Activated naive CD4-positive, alpha-beta T cell treated with anti-CD3 and anti-CD28 coated beads, Interleukin-2, amount 10 ng/mL, durations not matched to agents 7 days and 5 days (primary cell): ENCODE measurements around the gene MACROD1.

Experiments used
- CTCF ChIA-PET: fragments of 350-600 bp; sonication (Branson Sonifier 250); formaldehyde crosslinking; loops from one replicate; lab custom pipeline; 2021; ENCODE audit warnings: antibody characterized with exemption; lab: Charles Lee
- DNase-seq: peaks from one replicate; pipeline ENCODE4 v3.0.0-alpha.2; 2020
- H3K27ac Mint-ChIP-seq: one replicate; pipeline ENCODE4 v1.8.0; 2021; ENCODE audit warnings: mild to moderate bottlenecking, moderate library complexity, mixed read lengths
- H3K27me3 Mint-ChIP-seq: one replicate; pipeline ENCODE4 v1.8.0; 2021; ENCODE audit warnings: mild to moderate bottlenecking, mixed read lengths
- H3K36me3 Mint-ChIP-seq: one replicate; pipeline ENCODE4 v1.8.0; 2021; ENCODE audit warnings: mixed read lengths
- H3K4me1 Mint-ChIP-seq: one replicate; pipeline ENCODE4 v1.8.0; 2021; ENCODE audit warnings: mixed read lengths
- H3K4me3 Mint-ChIP-seq: one replicate; pipeline ENCODE4 v1.8.0; 2021; ENCODE audit warnings: mild to moderate bottlenecking, moderate library complexity, mixed read lengths
- H3K9me3 Mint-ChIP-seq: one replicate; pipeline ENCODE4 v1.8.0; 2021; ENCODE audit warnings: mixed read lengths

The MACROD1 gene

DNA sequence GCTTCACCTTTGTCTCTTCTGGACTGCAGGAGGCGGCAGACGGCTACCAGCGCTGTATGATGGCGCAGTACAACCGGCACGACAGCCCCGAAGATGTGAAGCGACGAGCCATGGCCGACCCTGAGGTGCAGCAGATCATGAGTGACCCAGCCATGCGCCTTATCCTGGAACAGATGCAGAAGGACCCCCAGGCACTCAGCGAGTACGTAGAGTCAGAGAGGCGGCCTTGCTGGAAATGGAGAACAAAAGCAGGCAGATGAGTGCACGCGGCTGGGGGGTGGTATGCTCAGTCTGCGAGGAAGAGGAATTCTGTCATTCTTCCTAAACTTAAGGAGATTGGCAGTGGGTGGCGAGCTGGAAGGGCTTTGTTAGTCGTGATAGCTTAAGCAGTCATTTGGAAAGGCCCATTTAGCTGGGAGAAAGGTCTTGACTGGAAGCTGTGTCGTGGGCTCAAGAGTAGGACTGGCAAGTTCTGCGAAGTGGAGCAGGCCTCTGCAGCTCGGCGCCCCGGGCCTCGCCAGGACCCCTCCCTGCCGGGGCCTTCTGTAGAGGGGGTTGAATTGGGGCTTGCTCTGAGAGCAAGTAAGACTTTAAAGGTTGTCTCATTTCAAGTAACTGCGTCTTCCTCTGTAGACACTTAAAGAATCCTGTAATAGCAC is 37.6 kb upstream of the MACROD1 start:
- Mint-ChIP-seq H3K4me1 (peaks cover 38% of the 10 kb centered on the region), H3K27ac (peak overlapping the region; percentile 76), H3K4me3 (no peak overlapping the region), H3K9me3 (no peaks in the 10 kb centered on the region), H3K36me3 (peaks cover 59% of the 10 kb centered on the region), H3K27me3 (no peaks in the 10 kb centered on the region)
- DNase-seq, result no peak
- CTCF ChIA-PET, result interaction anchor here (1.1 to 7.4 kb wide), 14 partner anchors 8 to 446 kb away, joined by 3 to 131 read pairs (median 10); partner anchors contain the start of genes BAD, CATSPERZ, ESRRA and GPR137

DNA sequence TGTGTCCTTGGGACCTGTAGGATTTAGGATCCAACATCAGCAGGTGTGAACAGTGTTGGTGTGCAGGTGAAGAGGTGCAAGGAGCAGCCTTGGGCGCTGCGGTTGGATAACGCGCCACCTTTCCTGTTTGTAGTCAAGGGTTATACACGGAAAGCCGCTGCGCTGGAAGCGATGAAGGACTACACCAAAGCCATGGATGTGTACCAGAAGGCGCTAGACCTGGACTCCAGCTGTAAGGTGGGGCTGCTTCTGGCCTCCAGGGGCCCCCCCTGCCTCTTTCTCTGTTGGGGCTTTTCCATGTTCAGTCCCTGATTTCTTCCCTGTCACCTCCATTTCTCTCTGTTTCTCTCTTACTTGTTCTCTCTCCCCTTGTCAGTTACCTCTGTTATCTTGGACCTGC is 37.1 kb upstream of the MACROD1 start:
- H3K27ac Mint-ChIP-seq, result no peak overlapping the region
- peaks cover 59% of the 10 kb centered on the region for H3K36me3 Mint-ChIP-seq
- CTCF ChIA-PET, result interaction anchor here (2.0 to 7.4 kb wide), 3 partner anchors 100 to 447 kb away, joined by 4 to 131 read pairs (median 8); partner anchors contain the start of genes CATSPERZ and ESRRA

DNA sequence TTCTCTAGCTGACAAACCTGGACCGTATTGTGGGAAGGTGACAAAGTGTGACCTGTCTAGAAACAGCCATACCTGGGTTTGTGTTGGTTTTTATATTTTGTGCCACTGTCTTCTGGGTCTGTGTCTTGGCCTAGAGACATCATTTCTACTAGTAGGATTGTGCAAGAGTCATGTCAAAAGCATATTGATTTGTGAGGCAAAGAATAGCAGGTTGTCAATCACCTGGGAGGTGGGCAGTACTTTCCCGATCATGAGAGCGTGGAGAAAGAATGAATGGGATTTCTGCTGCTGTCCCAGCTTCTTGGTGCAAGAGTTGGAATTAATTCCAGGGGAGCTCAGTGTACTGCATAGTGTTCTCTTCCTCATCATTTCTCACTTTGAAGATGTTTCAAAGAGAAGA is 35.6 kb upstream of the MACROD1 start:
- Mint-ChIP-seq H3K27ac (no peak overlapping the region), H3K27me3 (no peaks in the 10 kb centered on the region), H3K4me3 (no peak overlapping the region), H3K4me1 (peaks cover 33% of the 10 kb centered on the region), H3K36me3 (peaks cover 60% of the 10 kb centered on the region), H3K9me3 (no peaks in the 10 kb centered on the region)
- DNase-seq, result no peak
- CTCF ChIA-PET, result interaction anchor here (7.4 kb wide), 1 partner anchor 102 kb away, joined by 131 read pairs; the partner anchor contains the start of genes CATSPERZ and ESRRA

More for the DNA sequence above, 37.1 kb upstream of the MACROD1 start:
- peaks cover 33% of the 10 kb centered on the region for H3K4me1 Mint-ChIP-seq
- H3K9me3 Mint-ChIP-seq, result no peaks in the 10 kb centered on the region
- no peaks in the 10 kb centered on the region for H3K27me3 Mint-ChIP-seq
- H3K4me3 Mint-ChIP-seq, result no peak overlapping the region
- DNase-seq, result no peak

DNA sequence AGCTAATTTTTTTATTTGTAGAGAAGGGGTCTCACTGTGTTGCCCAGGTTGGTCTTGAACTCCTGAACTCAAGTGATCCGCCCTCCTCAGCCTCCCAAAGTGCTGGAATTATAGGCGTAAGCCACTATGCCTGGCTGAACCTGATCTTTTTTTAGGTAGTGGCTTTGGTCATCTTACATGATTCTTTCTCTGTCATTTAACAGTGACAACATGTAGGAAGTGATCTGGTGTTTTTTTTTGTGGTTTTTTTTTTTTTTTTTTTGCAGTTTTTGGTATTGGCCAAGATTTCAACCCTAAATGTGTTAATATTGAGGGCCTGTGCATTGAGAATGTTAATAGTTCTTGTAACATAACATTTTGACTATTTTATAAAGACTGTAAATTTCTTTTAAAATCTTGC is 32.6 kb upstream of the MACROD1 start:
- CTCF ChIA-PET, result interaction anchor here (0.9 kb wide), 1 partner anchor 119 kb away, joined by 4 read pairs; the partner anchor contains the start of genes PRDX5 and TRMT112
- H3K4me3 Mint-ChIP-seq, result no peak overlapping the region
- H3K27me3 Mint-ChIP-seq, result no peaks in the 10 kb centered on the region
- H3K36me3 Mint-ChIP-seq, result peaks cover 67% of the 10 kb centered on the region
- no peak for DNase-seq
- H3K27ac Mint-ChIP-seq, result no peak overlapping the region
- H3K4me1 Mint-ChIP-seq, result peaks cover 8% of the 10 kb centered on the region
- no peaks in the 10 kb centered on the region for H3K9me3 Mint-ChIP-seq

DNA sequence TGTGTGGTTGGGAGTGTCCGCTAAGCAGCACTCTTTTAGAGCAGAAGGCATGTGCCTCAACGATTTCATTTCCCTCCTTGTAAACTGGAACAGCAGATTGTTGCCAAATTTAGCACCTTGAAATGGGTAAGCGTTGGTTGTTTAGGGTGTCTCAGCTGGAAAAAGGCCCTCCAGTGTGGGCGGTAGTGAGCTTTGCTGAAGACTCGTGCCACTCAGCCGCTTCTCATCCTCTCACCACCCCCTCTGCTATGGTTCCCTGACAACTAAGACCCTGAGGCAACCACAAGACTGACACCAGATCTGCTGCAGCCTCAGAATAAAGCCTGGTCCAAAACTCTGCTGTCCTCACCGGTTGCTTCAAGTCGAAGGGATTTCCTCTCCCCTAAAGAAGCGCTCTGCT is 30.7 kb upstream of the MACROD1 start:
- CTCF ChIA-PET, result interaction anchor here (1.1 to 2.8 kb wide), 3 partner anchors 8 to 196 kb away, joined by 3 to 17 read pairs (median 7); partner anchors contain the start of gene FERMT3
- H3K27ac Mint-ChIP-seq, result no peak overlapping the region
- peaks cover 65% of the 10 kb centered on the region for H3K36me3 Mint-ChIP-seq
- no peak for DNase-seq
- peaks cover 15% of the 10 kb centered on the region for H3K4me1 Mint-ChIP-seq
- H3K9me3 Mint-ChIP-seq, result no peaks in the 10 kb centered on the region
- H3K4me3 Mint-ChIP-seq, result no peak overlapping the region
- no peaks in the 10 kb centered on the region for H3K27me3 Mint-ChIP-seq

DNA sequence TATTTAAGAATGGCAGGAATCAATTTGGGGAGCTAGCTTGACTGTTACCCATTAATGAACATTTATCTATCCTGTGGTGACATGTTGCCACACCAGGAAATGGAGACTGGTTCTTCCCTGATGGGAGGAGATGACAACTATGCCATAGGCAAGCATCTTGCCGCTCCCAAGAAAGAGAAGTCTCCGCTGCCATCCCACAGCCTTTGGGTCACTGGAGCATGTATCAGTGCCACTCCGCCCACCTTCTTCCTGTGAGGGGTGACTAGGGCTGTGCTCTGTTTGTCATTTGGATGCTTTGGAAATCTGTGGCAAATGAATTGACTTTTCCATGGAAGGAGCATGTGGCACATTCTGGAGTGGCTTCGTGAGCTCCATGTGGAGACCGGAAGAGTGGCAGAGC is 26.5 kb upstream of the MACROD1 start:
- Mint-ChIP-seq H3K4me1 (peaks cover 31% of the 10 kb centered on the region), H3K9me3 (no peaks in the 10 kb centered on the region), H3K27ac (no peak overlapping the region)

DNA sequence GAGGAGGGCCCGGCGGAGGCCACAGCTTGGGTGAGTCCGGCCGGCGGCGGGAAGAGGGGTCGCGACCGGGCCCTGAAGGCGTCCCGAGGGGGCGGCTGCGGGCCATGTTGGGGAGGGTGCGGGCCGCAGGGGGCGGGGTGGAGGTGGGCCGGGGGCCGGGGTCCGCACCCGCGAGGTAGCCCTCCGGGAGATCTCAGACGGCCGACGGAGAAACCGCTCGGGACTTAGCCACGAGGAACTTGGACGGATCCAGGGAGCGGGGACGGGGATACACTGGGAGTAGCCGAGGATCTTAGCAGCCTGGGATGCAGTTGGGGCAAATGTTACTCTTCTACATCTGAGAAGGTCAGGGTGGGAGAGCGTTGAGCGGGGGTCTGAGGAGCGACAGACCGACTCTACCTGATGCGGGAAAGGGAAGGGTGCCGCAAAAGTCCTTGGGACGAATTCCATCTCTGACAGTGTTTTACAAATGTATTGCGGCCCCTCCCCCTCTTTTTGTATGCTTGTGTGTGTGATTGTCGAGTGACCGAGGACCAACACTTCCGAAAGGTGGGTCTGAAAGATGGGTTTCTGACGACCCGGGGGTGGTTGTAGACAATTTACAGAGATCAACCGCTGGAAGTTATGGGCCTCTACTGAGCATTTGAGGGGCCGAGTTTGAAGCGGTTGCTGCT is 20.7 kb upstream of the MACROD1 start:
- no peak overlapping the region for H3K27ac Mint-ChIP-seq
- H3K4me1 Mint-ChIP-seq, result peaks cover 47% of the 10 kb centered on the region
- no peaks in the 10 kb centered on the region for H3K9me3 Mint-ChIP-seq
- no peaks in the 10 kb centered on the region for H3K27me3 Mint-ChIP-seq
- no peak overlapping the region for H3K4me3 Mint-ChIP-seq
- CTCF ChIA-PET, result interaction anchor here (0.9 to 2.5 kb wide), 5 partner anchors 18 to 185 kb away, joined by 4 to 9 read pairs (median 5); partner anchors contain the start of gene FERMT3
- peak; percentile 64 for DNase-seq
- H3K36me3 Mint-ChIP-seq, result peaks cover 15% of the 10 kb centered on the region

More for the DNA sequence above, 26.5 kb upstream of the MACROD1 start:
- Mint-ChIP-seq H3K27me3 (no peaks in the 10 kb centered on the region), H3K4me3 (no peak overlapping the region), H3K36me3 (peaks cover 57% of the 10 kb centered on the region)
- CTCF ChIA-PET, result interaction anchor here (2.4 kb wide), 1 partner anchor 12 kb away, joined by 11 read pairs; no protein-coding TSS in a partner anchor
- no peak for DNase-seq

DNA sequence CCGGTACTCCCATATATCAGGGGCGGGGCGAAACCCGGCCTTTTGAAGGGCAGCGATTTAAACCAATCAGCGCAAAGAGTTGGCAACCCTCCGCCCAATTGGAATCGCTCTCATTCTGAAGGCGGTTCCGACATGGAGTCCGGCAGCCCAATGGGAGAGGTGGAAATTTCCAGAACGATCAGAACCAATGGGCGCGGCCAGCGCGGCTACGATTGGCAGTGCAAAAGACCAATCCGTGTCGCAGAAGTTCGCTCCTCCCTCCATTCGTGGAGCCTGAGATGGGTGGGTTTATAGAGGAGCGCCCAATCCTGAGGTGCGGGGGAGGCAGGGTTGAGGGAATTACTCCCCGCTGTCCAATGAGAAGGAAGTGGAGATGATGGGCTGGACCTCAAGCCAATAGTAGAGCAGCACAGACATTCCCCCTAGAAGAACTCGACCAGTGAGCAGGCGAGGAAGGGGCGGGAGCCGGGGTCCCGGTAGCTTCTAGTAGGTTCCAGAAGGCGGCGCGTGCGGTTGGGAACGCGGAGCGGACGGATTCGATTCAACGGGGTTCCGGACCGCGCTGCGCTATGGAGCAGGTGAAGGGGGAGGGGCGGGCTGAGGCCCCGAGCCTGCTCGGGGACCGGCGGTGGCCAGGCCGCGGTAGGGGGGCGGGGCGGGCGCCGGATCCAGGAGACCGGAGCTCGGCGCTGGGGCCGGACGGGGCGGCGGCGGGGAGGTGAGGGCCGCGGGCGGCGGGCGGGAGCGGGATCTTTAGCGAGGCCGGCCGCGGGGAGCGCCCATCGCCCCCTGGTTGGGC is 20.0 kb upstream of the MACROD1 start, which contains the start of gene STIP1:
Gene STIP1, plus strand, starts transcription at position 479 of the 799 bp plus-strand sequence. Its CDS starts 91 bp downstream, at position 570.
- H3K36me3 Mint-ChIP-seq, result peaks cover 15% of the 10 kb centered on the region
- peak within 1 kb of the TSS; percentile 99 for H3K4me3 Mint-ChIP-seq
- H3K9me3 Mint-ChIP-seq, result no peaks in the 10 kb centered on the region
- CTCF ChIA-PET, result interaction anchor here (1.0 to 2.5 kb wide), 2 partner anchors 20 to 21 kb away, joined by 3 to 9 read pairs; partner anchors contain the start of gene FERMT3
- peaks cover 53% of the 10 kb centered on the region for H3K4me1 Mint-ChIP-seq
- H3K27me3 Mint-ChIP-seq, result no peaks in the 10 kb centered on the region
- DNase-seq, result peak; percentile 99
- H3K27ac Mint-ChIP-seq, result peak within 1 kb of the TSS; percentile 99

DNA sequence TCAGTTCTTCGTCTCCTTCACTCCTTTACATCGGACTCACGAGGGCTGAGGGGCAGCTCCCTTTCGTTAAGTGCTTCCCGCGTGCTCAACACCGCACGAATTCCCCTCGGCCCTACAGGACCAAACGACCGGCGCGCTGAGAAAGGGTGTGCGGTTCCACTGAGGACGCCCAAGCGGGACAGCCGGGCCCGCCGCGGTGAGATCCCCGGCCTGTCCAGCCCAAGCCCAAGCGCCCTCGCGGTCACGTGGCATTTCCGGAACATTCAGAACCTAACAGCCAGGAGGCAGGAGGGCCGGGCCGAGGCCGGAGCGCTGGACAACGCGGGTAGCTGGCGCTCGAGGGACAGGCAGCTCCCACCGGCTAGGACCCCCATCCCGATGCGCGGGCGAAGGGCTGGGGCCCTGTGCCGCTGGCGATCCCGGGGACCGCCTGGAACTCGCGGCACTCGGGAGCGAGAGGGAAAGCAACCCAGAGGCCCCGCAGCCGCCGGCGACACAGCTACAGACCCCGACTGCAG is 19.3 kb upstream of the MACROD1 start:
- Mint-ChIP-seq H3K4me3 (peak overlapping the region; percentile 99), H3K4me1 (peaks cover 51% of the 10 kb centered on the region), H3K27ac (peak overlapping the region; percentile 99), H3K36me3 (peaks cover 10% of the 10 kb centered on the region), H3K27me3 (no peaks in the 10 kb centered on the region), H3K9me3 (no peaks in the 10 kb centered on the region)
- no peak for DNase-seq
- CTCF ChIA-PET, result interaction anchor here (0.7 to 2.5 kb wide), 5 partner anchors 20 to 185 kb away, joined by 3 to 9 read pairs (median 3); partner anchors contain the start of gene FERMT3

DNA sequence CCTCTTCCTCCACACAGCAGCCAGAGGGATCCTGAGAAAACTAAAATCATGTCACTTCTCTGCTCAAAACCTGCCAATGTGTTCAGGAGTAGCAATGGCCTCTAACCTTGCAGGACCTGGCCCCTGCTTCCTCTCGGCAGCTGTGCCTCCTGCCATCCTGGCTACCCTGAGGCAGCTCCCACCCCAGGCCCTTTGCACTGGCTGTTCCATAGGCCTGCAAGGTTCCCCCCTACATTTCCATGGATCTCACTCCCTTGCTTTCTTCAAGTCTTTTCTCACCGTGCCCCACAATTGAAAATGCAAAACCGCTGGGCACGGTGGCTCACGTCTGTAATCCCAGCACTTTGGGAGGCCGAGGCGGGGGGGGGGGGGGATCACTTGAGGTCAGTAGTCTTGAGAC is 18.0 kb upstream of the MACROD1 start:
- no peak for DNase-seq
- Mint-ChIP-seq H3K4me3 (peak overlapping the region; percentile 23), H3K27me3 (no peaks in the 10 kb centered on the region), H3K36me3 (peaks cover 8% of the 10 kb centered on the region), H3K9me3 (no peaks in the 10 kb centered on the region), H3K4me1 (peaks cover 45% of the 10 kb centered on the region), H3K27ac (peak overlapping the region; percentile 3)
- CTCF ChIA-PET, result interaction anchor here (1.4 kb wide), 1 partner anchor 184 kb away, joined by 5 read pairs; no protein-coding TSS in a partner anchor

DNA sequence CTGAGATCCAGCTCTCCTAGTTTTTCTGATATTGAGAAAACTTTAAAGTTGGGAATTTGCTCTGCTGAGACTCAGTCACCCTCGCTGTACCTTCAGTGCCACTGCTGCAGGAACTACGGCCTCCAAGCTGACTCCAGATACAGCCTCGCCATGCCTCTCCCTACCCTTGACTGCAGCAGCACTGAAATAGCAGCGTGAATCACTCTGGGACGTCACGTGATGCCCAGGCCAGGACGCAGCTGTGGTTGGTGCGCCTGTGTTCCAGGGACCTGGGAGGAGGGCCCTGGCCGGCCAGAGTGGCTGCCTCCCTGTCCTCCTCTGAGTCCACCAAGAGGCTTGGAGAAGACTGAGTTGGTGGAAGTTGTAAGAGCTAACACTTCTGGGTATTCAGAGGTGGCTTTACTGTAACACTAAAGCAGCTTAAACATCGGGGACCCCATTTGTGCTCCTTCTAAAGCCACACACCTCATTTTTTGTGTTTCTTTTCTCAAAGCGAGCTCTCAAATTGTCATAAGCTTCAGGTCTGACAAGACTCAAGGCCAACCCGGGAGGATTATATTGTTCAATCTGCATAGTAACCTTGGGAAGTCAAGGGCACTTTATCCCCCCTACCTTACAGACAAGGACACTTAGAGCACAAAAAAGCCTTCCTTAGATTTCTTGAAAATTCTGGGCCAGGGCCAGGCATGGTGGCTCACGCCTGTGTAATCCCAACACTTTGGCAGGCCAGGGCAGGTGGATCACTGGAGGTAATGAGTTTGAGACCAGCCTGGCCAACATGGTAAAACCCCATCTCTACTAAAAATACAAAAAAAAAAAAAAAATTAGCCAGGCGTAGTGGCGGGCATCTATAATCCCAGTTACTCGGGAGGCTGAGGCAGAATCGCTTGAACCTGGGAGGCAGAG is 15.8 kb upstream of the MACROD1 start:
- Mint-ChIP-seq H3K36me3 (peaks cover 15% of the 10 kb centered on the region), H3K9me3 (no peaks in the 10 kb centered on the region), H3K27me3 (no peaks in the 10 kb centered on the region), H3K27ac (no peak overlapping the region), H3K4me3 (no peak overlapping the region), H3K4me1 (peaks cover 55% of the 10 kb centered on the region)
- CTCF ChIA-PET, result interaction anchor here (0.7 to 1.3 kb wide), 5 partner anchors 22 to 136 kb away, joined by 3 to 5 read pairs (median 3); partner anchors contain the start of genes FERMT3, PRDX5 and TRMT112
- DNase-seq, result peak; percentile 72

DNA sequence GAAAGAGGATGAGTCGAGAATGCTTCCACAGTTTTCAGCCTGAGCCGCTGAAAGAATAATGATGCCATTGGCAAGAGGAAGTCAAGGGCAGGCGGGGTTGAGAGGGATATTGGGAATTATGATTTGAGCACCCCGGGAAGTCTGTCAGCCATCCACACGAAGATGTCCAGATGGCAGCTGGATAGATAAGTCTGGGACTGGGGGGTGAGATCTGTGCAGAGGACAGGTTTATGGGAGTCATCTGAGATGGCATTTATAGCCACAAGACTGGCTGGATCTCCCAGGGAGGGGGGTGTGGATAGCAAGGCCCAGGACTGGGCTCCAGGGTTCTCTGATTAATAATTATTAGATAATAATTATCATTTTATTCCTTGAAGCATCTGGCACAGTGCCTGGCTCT is 15.0 kb upstream of the MACROD1 start:
- CTCF ChIA-PET, result interaction anchor here (1.1 to 1.3 kb wide), 3 partner anchors 26 to 137 kb away, joined by 3 to 5 read pairs (median 3); partner anchors contain the start of genes FERMT3, PRDX5 and TRMT112
- Mint-ChIP-seq H3K27ac (no peak overlapping the region), H3K27me3 (no peaks in the 10 kb centered on the region), H3K4me3 (no peak overlapping the region), H3K36me3 (peaks cover 14% of the 10 kb centered on the region), H3K4me1 (peaks cover 59% of the 10 kb centered on the region), H3K9me3 (no peaks in the 10 kb centered on the region)
- no peak for DNase-seq
